H1 (cell line): Measurements from ENCODE around the gene PRDM15. TPM values are rescaled to one million over a fixed set of nuclear protein-coding genes. Genes with fewer than 3 reads are reported as not detected.

Experiments used
- CTCF ChIA-PET: fragments of 300-600 bp; sonication (Branson Sonifier 250); formaldehyde crosslinking; loops from one replicate; lab custom pipeline; 2021; ENCODE audit not compliant: partially characterized antibody; lab: Charles Lee
- POLR2A ChIA-PET: fragments of 300-600 bp; sonication (Branson Sonifier 250); formaldehyde crosslinking; loops from one replicate; lab custom pipeline; 2021; ENCODE audit warnings: inconsistent platforms; ENCODE audit not compliant: partially characterized antibody; lab: Charles Lee
- DNase-seq, 2 experiments: peaks; one replicate each; pipeline versions ENCODE4 v3.0.0 to v3.0.0-alpha.2; 2010 to 2022; ENCODE audit warnings: low spot score in 2 of 2, low read depth in 1 of 2, mixed read lengths in 1 of 2
- FAIRE-seq: peaks from 2 replicates; lab custom pipeline; 2011; peaks lifted over from hg19 to GRCh38; lab: Jason Lieb, UNC
- H2AFZ ChIP-seq: 2 replicates; pipeline ENCODE4 v1.8.1; 2012; ENCODE audit warnings: low read length, inconsistent platforms
- H2AK5ac ChIP-seq: 2 replicates; pipeline ENCODE4 v1.6.1; 2013; ENCODE audit warnings: low read depth, low read length
- H2BK120ac ChIP-seq: replicated peaks from 2 replicates; pipeline ENCODE3; 2013; ENCODE audit warnings: low read depth, low read length, inconsistent platforms
- H2BK12ac ChIP-seq: 2 replicates; pipeline ENCODE4 v1.6.1; 2013; ENCODE audit warnings: low read depth, low read length
- H2BK15ac ChIP-seq: 2 replicates; pipeline ENCODE4 v1.6.1; 2013; ENCODE audit warnings: low read length
- H2BK20ac ChIP-seq: 2 replicates; pipeline ENCODE4 v1.6.1; 2013; ENCODE audit warnings: low read length
- H2BK5ac ChIP-seq: 2 replicates; pipeline ENCODE4 v1.6.1; 2013; ENCODE audit warnings: low read depth, low read length
- H3K14ac ChIP-seq: 2 replicates; pipeline ENCODE4 v1.6.1; 2013; ENCODE audit warnings: inconsistent platforms; ENCODE audit not compliant: insufficient read length
- H3K18ac ChIP-seq: 2 replicates; pipeline ENCODE4 v1.6.1; 2013; ENCODE audit warnings: low read length; ENCODE audit errors: extremely low read depth
- H3K23ac ChIP-seq: 2 replicates; pipeline ENCODE4 v1.6.1; 2013; ENCODE audit warnings: inconsistent platforms; ENCODE audit not compliant: insufficient read length
- H3K23me2 ChIP-seq: 2 replicates; pipeline ENCODE4 v1.6.1; 2013; ENCODE audit warnings: low read depth, low read length
- H3K27ac ChIP-seq: 2 replicates; pipeline ENCODE4 v1.6.1; 2011; ENCODE audit warnings: low read depth, low read length, inconsistent platforms
- H3K27me3 ChIP-seq, 4 experiments: replicated peaks in 1 of 4; 1 replicate in 1 of 4; 2 replicates in 3 of 4; pipeline versions ENCODE4 v1.6.1 to v1.8.1; 2011 to 2013; ENCODE audit warnings: low read length in 3 of 4, mild to moderate bottlenecking in 3 of 4, inconsistent platforms in 2 of 4, mixed read lengths in 2 of 4, moderate library complexity in 1 of 4; ENCODE audit not compliant: control insufficient read depth in 3 of 4, insufficient read depth in 3 of 4; ENCODE audit errors: extremely low read depth in 1 of 4
- H3K36me3 ChIP-seq, 4 experiments: 2 replicates each; pipeline versions ENCODE4 v1.6.1 to v1.8.1; 2011 to 2013; ENCODE audit warnings: mild to moderate bottlenecking in 4 of 4, low read length in 3 of 4, moderate library complexity in 2 of 4, control low read depth in 1 of 4, inconsistent platforms in 1 of 4; ENCODE audit not compliant: insufficient read depth in 4 of 4, control insufficient read depth in 2 of 4
- H3K4ac ChIP-seq: replicated peaks from 2 replicates; pipeline ENCODE3; 2013; ENCODE audit warnings: low read length, low read depth, mixed read lengths, inconsistent platforms; ENCODE audit not compliant: insufficient read length
- H3K4me1 ChIP-seq, 4 experiments: replicated peaks in 1 of 4; 1 replicate in 1 of 4; 2 replicates in 3 of 4; pipeline versions ENCODE4 v1.6.1 to v1.8.1; 2011 to 2013; ENCODE audit warnings: low read length in 3 of 4, inconsistent platforms in 2 of 4, mixed read lengths in 1 of 4; ENCODE audit not compliant: insufficient read depth in 4 of 4, control insufficient read depth in 3 of 4
- H3K4me2 ChIP-seq, 2 experiments: 2 replicates each; pipeline versions ENCODE4 v1.6.1 to v1.8.1; 2011 to 2013; ENCODE audit warnings: low read depth in 2 of 2, low read length in 2 of 2, control low read depth in 1 of 2, inconsistent platforms in 1 of 2, mild to moderate bottlenecking in 1 of 2; ENCODE audit not compliant: insufficient read depth in 1 of 2
- H3K4me3 ChIP-seq, 4 experiments: fragments of 200-600, 300-600 bp in 1 of 4; sonication (generic), shearing (Covaris generic), sonication (Bioruptor Twin) in 1 of 4; 2 replicates each; pipeline versions ENCODE4 v1.5.1 to v1.8.1; 2011 to 2016; ENCODE audit warnings: low read length in 4 of 4, low read depth in 3 of 4, control low read depth in 2 of 4, inconsistent platforms in 2 of 4, mild to moderate bottlenecking in 2 of 4, mixed read lengths in 1 of 4, moderate library complexity in 1 of 4; ENCODE audit not compliant: insufficient read depth in 2 of 4; ENCODE audit errors: extremely low read depth in 1 of 4
- H3K56ac ChIP-seq: replicated peaks from 2 replicates; pipeline ENCODE3; 2013; ENCODE audit warnings: low read depth, mild to moderate bottlenecking, mixed read lengths, low read length, inconsistent platforms; ENCODE audit not compliant: insufficient read length
- H3K79me1 ChIP-seq: 2 replicates; pipeline ENCODE4 v1.6.1; 2013; ENCODE audit warnings: low read depth, low read length, control low read depth
- H3K79me2 ChIP-seq, 2 experiments: 2 replicates each; pipeline versions ENCODE4 v1.6.1 to v1.8.1; 2012 to 2013; ENCODE audit warnings: low read length in 2 of 2, mild to moderate bottlenecking in 2 of 2, inconsistent platforms in 1 of 2; ENCODE audit not compliant: insufficient read depth in 2 of 2, control insufficient read depth in 1 of 2
- H3K9ac ChIP-seq, 4 experiments: replicated peaks in 1 of 4; 1 replicate in 1 of 4; 2 replicates in 3 of 4; pipeline versions ENCODE4 v1.6.1 to v1.8.1; 2011 to 2013; ENCODE audit warnings: low read depth in 3 of 4, low read length in 3 of 4, control low read depth in 2 of 4, mild to moderate bottlenecking in 2 of 4, moderate library complexity in 2 of 4, inconsistent platforms in 1 of 4; ENCODE audit errors: extremely low read depth in 1 of 4
- H3K9me3 ChIP-seq, 2 experiments: 2 replicates each; pipeline versions ENCODE4 v1.6.1 to v1.8.1; 2012 to 2013; ENCODE audit warnings: mild to moderate bottlenecking in 2 of 2, moderate library complexity in 2 of 2, control low read depth in 1 of 2, inconsistent platforms in 1 of 2, low read depth in 1 of 2, low read length in 1 of 2, mixed read lengths in 1 of 2; ENCODE audit not compliant: insufficient read depth in 2 of 2
- H4K20me1 ChIP-seq, 2 experiments: replicated peaks in 1 of 2; 2 replicates each; pipeline versions ENCODE3 to v1.8.1; 2011 to 2013; ENCODE audit warnings: inconsistent platforms in 2 of 2, low read length in 2 of 2, mild to moderate bottlenecking in 1 of 2; ENCODE audit not compliant: insufficient read depth in 2 of 2, control insufficient read depth in 1 of 2
- H4K5ac ChIP-seq: 2 replicates; pipeline ENCODE4 v1.6.1; 2013; ENCODE audit warnings: low read length, low read depth, mixed read lengths, inconsistent platforms; ENCODE audit not compliant: insufficient read length
- H4K8ac ChIP-seq: 2 replicates; pipeline ENCODE4 v1.8.0; 2013; ENCODE audit warnings: mild to moderate bottlenecking, moderate library complexity, low read length, inconsistent platforms; ENCODE audit not compliant: insufficient read depth; ENCODE audit errors: extremely low read depth
- H4K91ac ChIP-seq: replicated peaks from 2 replicates; pipeline ENCODE3; 2013; ENCODE audit warnings: low read length, mixed read lengths, inconsistent platforms; ENCODE audit not compliant: insufficient read length
- EGR1 ChIP-seq: IDR thresholded peaks from 2 replicates; pipeline ENCODE4 v1.6.1; 2011; ENCODE audit warnings: low read depth, low read length, borderline replicate concordance
- POLR2AphosphoS5 ChIP-seq: IDR thresholded peaks from 2 replicates; pipeline ENCODE4 v1.6.1; 2011; ENCODE audit warnings: low read depth, low read length
- TEAD4 ChIP-seq: IDR thresholded peaks from 2 replicates; pipeline ENCODE4 v1.6.1; 2012; ENCODE audit warnings: low read depth, low read length, inconsistent platforms, mixed read lengths
- WGBS, 2 experiments: shearing (Covaris generic) in 1 of 2; methylation state at CpG; one replicate each; pipeline versions ENCODE4 v1.1.6 to v1.1.7; 2013 to 2015; ENCODE audit warnings: low lambda C conversion rate in 2 of 2, mixed read lengths in 2 of 2, inconsistent platforms in 1 of 2, low coverage in 1 of 2, missing lambda C conversion rate in 1 of 2; ENCODE audit not compliant: insufficient replicate concordance in 2 of 2, insufficient coverage in 1 of 2, insufficient read length in 1 of 2; ENCODE audit errors: extremely low coverage in 1 of 2, missing lambda C conversion rate in 1 of 2; 5-methylcytosine and 5-hydroxymethylcytosine counted together
- polyA plus RNA-seq, 7 experiments: library from polyadenylated mRNA; depleted of rRNA in 3 of 7; stranded (reverse) in 5 of 7; unstranded in 2 of 7; fragments of >200 nt in 5 of 7; fragments of 200-250 nt in 2 of 7; gene quantifications; 1 replicate in 5 of 7; 2 replicates in 1 of 7; 4 replicates in 1 of 7; pipeline versions ENCODE4 v1.2.1 to v1.2.3, GENCODE V29; 2011 to 2013; ENCODE audit warnings: missing spikeins in 2 of 7, mixed read lengths in 2 of 7
- total RNA-seq: library from RNA; stranded (reverse); fragmentation: NEBNext Ultra II Directional; extraction: Animal tissue kit (Norgen Biotek cat#: 25700); gene quantifications from 2 replicates; pipeline ENCODE4 v1.2.1, GENCODE V29; 2021
- TF ChIP-seq, protein P1 (sequence below): IDR thresholded peaks from 2 replicates; pipeline ENCODE4 v1.6.1; 2011; ENCODE audit warnings: low read depth, mild to moderate bottlenecking, low read length; ENCODE audit not compliant: insufficient read depth

Gene PRDM15
- total and polyA plus RNA-seq, 2 of the 8 experiments (the other 6 are each of a cell fraction or from before 2014, with no cell fraction given): 9.7 to 10.5 TPM

DNA sequence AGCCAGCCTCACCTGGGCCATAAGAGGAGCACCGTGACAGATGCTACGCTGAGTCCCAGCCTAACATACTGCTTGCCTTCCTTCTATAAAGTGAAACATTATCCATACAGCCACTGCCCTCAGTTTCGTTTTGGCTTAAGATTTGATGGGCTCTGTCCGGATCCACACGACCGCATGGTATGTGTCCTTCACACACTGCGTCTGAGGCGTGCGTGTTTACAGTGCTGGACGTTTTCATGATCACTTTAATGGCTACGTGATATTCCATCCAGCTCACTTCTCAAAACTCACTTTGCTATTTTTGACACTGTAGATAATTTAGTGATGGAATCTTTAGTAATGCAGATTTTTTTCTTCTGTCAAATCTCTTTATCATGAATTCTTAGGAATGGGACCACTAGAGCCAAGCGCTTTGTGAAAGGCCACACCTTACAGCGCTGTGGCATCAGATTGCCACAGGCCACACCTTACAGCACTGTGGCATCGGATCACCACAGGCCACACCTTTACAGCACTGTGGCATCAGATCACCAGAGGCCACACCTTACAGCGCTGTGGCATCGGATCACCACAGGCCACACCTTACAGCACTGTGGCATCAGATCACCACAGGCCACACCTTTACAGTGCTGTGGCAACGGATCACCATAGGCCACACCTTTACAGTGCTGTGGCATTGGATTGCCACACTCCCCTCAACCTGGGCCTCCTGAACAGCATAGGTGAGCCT is 47.1 kb downstream of the PRDM15 start:
- Histone ChIP-seq H3K14ac (no peak overlapping the region), H2BK120ac (no peak overlapping the region), H2AK5ac (peak overlapping the region; percentile 33; the same call in 1 of the 2 replicates), H2BK15ac (no peak overlapping the region), H4K8ac (no peak overlapping the region; the same call in 1 of the 2 replicates), H3K79me1 (peaks cover 10% of the 10 kb centered on the region; the same call in 1 of the 2 replicates), H3K4me3 (no peak overlapping the region), H4K20me1 (peaks cover 2 to 28% of the 10 kb centered on the region in 2 experiments), H3K9ac (no peak overlapping the region), H2AFZ (no peak overlapping the region), H3K18ac (no peak overlapping the region), H3K56ac (no peak overlapping the region), H3K79me2 (no peaks in the 10 kb centered on the region; a peak in 1 of 4 replicates), H3K23ac (no peak overlapping the region), H3K4ac (no peak overlapping the region), H4K91ac (no peak overlapping the region), H3K4me1 (peaks cover 2 to 12% (median 7%) of the 10 kb centered on the region in 4 experiments; a peak in 6 of 7 replicates), H4K5ac (no peak overlapping the region), H2BK12ac (no peak overlapping the region), H3K9me3 (peaks cover 0 to 2% of the 10 kb centered on the region in 2 experiments; a peak in 1 of 4 replicates), H3K36me3 (peaks cover 0 to 3% (median 1%) of the 10 kb centered on the region in 4 experiments; a peak in 5 of 8 replicates), H3K4me2 (no peak overlapping the region), H2BK5ac (no peak overlapping the region; the same call in 1 of the 2 replicates), H3K27ac (no peak overlapping the region), H3K27me3 (no peaks in the 10 kb centered on the region), H2BK20ac (no peak overlapping the region), H3K23me2 (peaks cover 19% of the 10 kb centered on the region; the same call in 1 of the 2 replicates)
- TF ChIP-seq POLR2AphosphoS5 (no peak), TEAD4 (no peak), EGR1 (no peak)
- TF ChIP-seq, protein P1, sequence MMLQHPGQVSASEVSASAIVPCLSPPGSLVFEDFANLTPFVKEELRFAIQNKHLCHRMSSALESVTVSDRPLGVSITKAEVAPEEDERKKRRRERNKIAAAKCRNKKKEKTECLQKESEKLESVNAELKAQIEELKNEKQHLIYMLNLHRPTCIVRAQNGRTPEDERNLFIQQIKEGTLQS: no peak
- POLR2A ChIA-PET: interaction anchor here (1.0 kb wide), 1 partner anchor 10 kb away, joined by 3 read pairs; no protein-coding TSS in a partner anchor
- CTCF ChIA-PET: interaction anchor here (1.6 to 4.1 kb wide), 4 partner anchors 7 to 220 kb away, joined by 4 to 21 read pairs (median 6); no protein-coding TSS in a partner anchor
- DNase-seq: no peak
- WGBS, 2 experiments: 88% methylated on average over 17 of the region's 17 CpGs; no CpG with 5 or more reads in 1 of the 2 experiments
- FAIRE-seq: no peak
